HCT116 (cell line): Measurements from ENCODE around the gene FGFR3. TPM values are rescaled to one million over a fixed set of nuclear protein-coding genes. Genes with fewer than 3 reads are reported as not detected.

Experiments used
- ATAC-seq: fragments of 200-7000 bp; cut with Tn5 transposase; 2 replicates; pipeline ENCODE4 v1.9.1; 2020; ENCODE audit warnings: mild to moderate bottlenecking, moderate library complexity
- BruUV-seq: library from RNA; stranded (reverse); fragments of 400-500 nt; replicated peaks from 2 replicates; lab custom pipeline; 2021; lab: Mats Ljungman, UMichigan
- CTCF ChIA-PET: fragments of 300-600 bp; sonication (Branson Sonifier 250); formaldehyde crosslinking; loops from one replicate; lab custom pipeline; 2021; ENCODE audit warnings: antibody characterized with exemption; lab: Charles Lee
- POLR2A ChIA-PET: fragments of 300-600, 350-600 bp; sonication (Branson Sonifier 250); formaldehyde crosslinking; loops from one replicate; lab custom pipeline; 2021; ENCODE audit warnings: antibody characterized with exemption; lab: Charles Lee
- RAD21 ChIA-PET, 2 experiments: fragments of 300-600 bp; sonication (Branson Sonifier 250); formaldehyde crosslinking; loops; one replicate each; lab custom pipeline; 2023; ENCODE audit warnings: low total read pairs in 2 of 2; ENCODE audit not compliant: uncharacterized antibody in 2 of 2, unreplicated experiment in 2 of 2, low non-redundant PET in 1 of 2; lab: Charles Lee
- DNase-seq: peaks from one replicate; pipeline ENCODE4 v3.0.0-alpha.2; 2010; ENCODE audit warnings: low read depth, low spot score
- H2AFZ ChIP-seq: fragments of 200-600 bp; shearing (Covaris generic), sonication (generic); 2 replicates; pipeline ENCODE4 v1.6.1; 2017; ENCODE audit warnings: low read depth, mixed run types, mixed read lengths, antibody characterized with exemption, low read length; ENCODE audit not compliant: poor library complexity, severe bottlenecking
- H3K27ac ChIP-seq: 2 replicates; pipeline ENCODE4 v1.5.1; 2012; ENCODE audit warnings: low read depth, low read length
- H3K27me3 ChIP-seq: fragments of 200-600 bp; sonication (generic); 2 replicates; pipeline ENCODE4 v1.6.1; 2016; ENCODE audit warnings: mixed run types, low read length, mixed read lengths; ENCODE audit not compliant: insufficient read depth
- H3K36me3 ChIP-seq, 2 experiments: fragments of 200-500 bp in 1 of 2; fragments of 200-600 bp in 1 of 2; sonication (Bioruptor generic) in 1 of 2; sonication (generic) in 1 of 2; 2 replicates each; pipeline versions ENCODE4 v1.5.1 to v1.6.1; 2014 to 2016; ENCODE audit warnings: low read length in 2 of 2, inconsistent platforms in 1 of 2, mixed read lengths in 1 of 2, mixed run types in 1 of 2; ENCODE audit not compliant: insufficient read depth in 2 of 2, control insufficient read depth in 1 of 2
- H3K4me1 ChIP-seq, 2 experiments: fragments of 200-600 bp in 1 of 2; sonication (generic) in 1 of 2; 2 replicates each; pipeline versions ENCODE4 v1.5.1 to v1.6.1; 2012 to 2017; ENCODE audit warnings: low read length in 2 of 2, inconsistent platforms in 1 of 2, mild to moderate bottlenecking in 1 of 2, mixed read lengths in 1 of 2, mixed run types in 1 of 2, moderate library complexity in 1 of 2; ENCODE audit not compliant: insufficient read depth in 2 of 2, control insufficient read depth in 1 of 2
- H3K4me2 ChIP-seq: fragments of 200-600 bp; sonication (generic); 2 replicates; pipeline ENCODE4 v1.6.1; 2017; ENCODE audit warnings: mixed run types, low read length, mixed read lengths
- H3K4me3 ChIP-seq, 2 experiments: fragments of 200-600 bp in 1 of 2; sonication (generic) in 1 of 2; replicated peaks in 1 of 2; 2 replicates each; pipeline ENCODE4 v1.5.1; 2011 to 2016; ENCODE audit warnings: low read length in 2 of 2, control low read depth in 1 of 2, low read depth in 1 of 2, mild to moderate bottlenecking in 1 of 2, mixed read lengths in 1 of 2, mixed run types in 1 of 2
- H3K79me2 ChIP-seq: fragments of 200-600 bp; sonication (generic); 2 replicates; pipeline ENCODE4 v1.6.1; 2017; ENCODE audit warnings: mild to moderate bottlenecking, mixed run types, low read length, moderate library complexity, mixed read lengths; ENCODE audit not compliant: insufficient read depth
- H3K9ac ChIP-seq: fragments of 200-600 bp; sonication (generic); 2 replicates; pipeline ENCODE4 v1.6.1; 2016; ENCODE audit warnings: low read length, mixed read lengths
- H3K9me2 ChIP-seq: fragments of 200-600 bp; sonication (generic), shearing (Covaris generic); 2 replicates; pipeline ENCODE4 v1.6.1; 2017; ENCODE audit warnings: mixed run types, mild to moderate bottlenecking, moderate library complexity; ENCODE audit not compliant: insufficient read depth
- H3K9me3 ChIP-seq, 2 experiments: fragments of 200-500 bp in 1 of 2; fragments of 200-600 bp in 1 of 2; sonication (Bioruptor generic) in 1 of 2; sonication (generic) in 1 of 2; 2 replicates each; pipeline ENCODE4 v1.6.1; 2014 to 2017; ENCODE audit warnings: low read length in 2 of 2, mixed read lengths in 2 of 2, inconsistent platforms in 1 of 2, low read depth in 1 of 2, mild to moderate bottlenecking in 1 of 2, mixed run types in 1 of 2, moderate library complexity in 1 of 2; ENCODE audit not compliant: control insufficient read depth in 1 of 2, insufficient read depth in 1 of 2
- H4K20me1 ChIP-seq: fragments of 200-600 bp; sonication (generic), shearing (Covaris generic); 2 replicates; pipeline ENCODE4 v1.6.1; 2017; ENCODE audit warnings: mixed run types, mild to moderate bottlenecking, moderate library complexity; ENCODE audit not compliant: insufficient read depth
- CBX3 ChIP-seq: IDR thresholded peaks from 2 replicates; pipeline ENCODE4 v1.6.1; 2012; ENCODE audit warnings: low read depth
- CEBPB ChIP-seq: IDR thresholded peaks from 2 replicates; pipeline ENCODE4 v1.6.1; 2012; ENCODE audit warnings: low read depth
- CTCF ChIP-seq, 3 experiments: fragments of 200-600 bp in 1 of 3; sonication (generic) in 1 of 3; IDR thresholded peaks in 2 of 3; conservative IDR thresholded peaks in 1 of 3; 2 replicates each; pipeline ENCODE4 v1.5.1; 2012 to 2017; ENCODE audit warnings: low read depth in 2 of 3, low read length in 2 of 3, antibody characterized with exemption in 1 of 3, borderline replicate concordance in 1 of 3, control low read depth in 1 of 3, mild to moderate bottlenecking in 1 of 3, mixed read lengths in 1 of 3, mixed run types in 1 of 3, moderate library complexity in 1 of 3; ENCODE audit not compliant: insufficient read depth in 1 of 3
- EGR1 ChIP-seq: IDR thresholded peaks from 2 replicates; pipeline ENCODE4 v1.6.1; 2012; ENCODE audit warnings: low read depth
- EZH2phosphoT487 ChIP-seq: fragments of 200-600 bp; IDR thresholded peaks from 2 replicates; pipeline ENCODE4 v1.6.1; 2018; ENCODE audit warnings: antibody characterized with exemption, borderline replicate concordance
- FOSL1 ChIP-seq: IDR thresholded peaks from 2 replicates; pipeline ENCODE4 v1.6.1; 2012; ENCODE audit warnings: low read depth
- JUND ChIP-seq: IDR thresholded peaks from 2 replicates; pipeline ENCODE4 v1.6.1; 2012
- POLR2A ChIP-seq: IDR thresholded peaks from 2 replicates; pipeline ENCODE4 v1.7.0; 2011; ENCODE audit warnings: borderline replicate concordance; ENCODE audit not compliant: insufficient read depth, insufficient read length; ENCODE audit errors: extremely low read depth
- POLR2AphosphoS5 ChIP-seq: IDR thresholded peaks from 2 replicates; pipeline ENCODE4 v1.6.1; 2011; ENCODE audit warnings: mild to moderate bottlenecking, low read depth, low read length, moderate library complexity
- SIN3A ChIP-seq: IDR thresholded peaks from 2 replicates; pipeline ENCODE4 v1.6.1; 2012; ENCODE audit warnings: low read depth
- SP1 ChIP-seq: IDR thresholded peaks from 2 replicates; pipeline ENCODE4 v1.6.1; 2012; ENCODE audit warnings: low read depth
- SRF ChIP-seq: IDR thresholded peaks from 2 replicates; pipeline ENCODE4 v1.6.1; 2012; ENCODE audit warnings: low read depth
- TCF7L2 ChIP-seq: IDR thresholded peaks from 2 replicates; pipeline ENCODE4 v1.7.0; 2011; ENCODE audit warnings: borderline replicate concordance, inconsistent platforms; ENCODE audit not compliant: insufficient read depth, insufficient read length; ENCODE audit errors: extremely low read depth
- YY1 ChIP-seq: IDR thresholded peaks from 2 replicates; pipeline ENCODE4 v1.6.1; 2011; ENCODE audit warnings: low read length, low read depth, moderate library complexity, mild to moderate bottlenecking; ENCODE audit not compliant: insufficient replicate concordance; ENCODE audit errors: extremely low read depth
- ZBTB33 ChIP-seq: IDR thresholded peaks from 2 replicates; pipeline ENCODE4 v1.6.1; 2011; ENCODE audit warnings: mild to moderate bottlenecking, low read length, moderate library complexity; ENCODE audit not compliant: insufficient replicate concordance; ENCODE audit errors: extremely low read depth
- ZFX ChIP-seq: fragments of 450-650 bp; IDR thresholded peaks from 2 replicates; pipeline ENCODE4 v1.6.1; 2017
- intact Hi-C: fragments of 100-400 bp; cut with micrococcal nuclease; formaldehyde crosslinking; loops from 2 replicates; pipeline ENCODE4 v1.10.0; 2022
- total RNA-seq: library from RNA; stranded (reverse); gene quantifications from one replicate; pipeline ENCODE4 v1.2.1, GENCODE V29; 2021; ENCODE audit not compliant: unreplicated experiment

FGFR3 gene
- total RNA-seq, 1 experiment from 2014 or later: 31.7 TPM

- Histone ChIP-seq H3K9me2 (no peaks in the 10 kb centered on the region), H3K4me3 (no peak overlapping the region), H3K79me2 (no peaks in the 10 kb centered on the region), H4K20me1 (no peaks in the 10 kb centered on the region), H3K27ac (no peak overlapping the region; the same call in 1 of the 2 replicates), H3K27me3 (no peaks in the 10 kb centered on the region), H3K9me3 (no peaks in the 10 kb centered on the region), H3K4me2 (no peak overlapping the region), H3K4me1 (peaks cover 0 to 15% of the 10 kb centered on the region in 2 experiments; a peak in 1 of 4 replicates), H2AFZ (no peak overlapping the region), H3K36me3 (no peaks in the 10 kb centered on the region), H3K9ac (no peak overlapping the region)
- intact Hi-C loops: no loop called here
- POLR2A ChIA-PET: no interaction called here
- CTCF ChIA-PET: no interaction called here
- no peak for TF ChIP-seq SIN3A
- ATAC-seq (no peak), DNase-seq (no peak)
- RAD21 ChIA-PET: no interaction called here
- no TSS peak for BruUV-seq
Measured at GRCh38 chr4:1753294-1753696, 39.8 kb upstream of the FGFR3 start.

GRCh38 chr4:1753697-1754311, 39.3 kb upstream of the FGFR3 start:
- Histone ChIP-seq H3K9ac (no peak overlapping the region), H4K20me1 (no peaks in the 10 kb centered on the region), H3K79me2 (no peaks in the 10 kb centered on the region), H3K36me3 (no peaks in the 10 kb centered on the region), H3K9me3 (no peaks in the 10 kb centered on the region), H3K4me2 (no peak overlapping the region), H2AFZ (no peak overlapping the region), H3K27me3 (no peaks in the 10 kb centered on the region), H3K27ac (no peak overlapping the region; the same call in 1 of the 2 replicates)
- intact Hi-C loops: no loop called here
- no peak for DNase-seq
- TF ChIP-seq CTCF (IDR thresholded peaks at IDR 0.05 in 2 of 3, conservative IDR thresholded peaks at IDR 0.05 in 1 of 3; ENCODE audit: borderline replicate concordance in 1 of 3, insufficient read depth in 1 of 3, low read depth in 2 of 3, low read length in 2 of 3): no peak
- TF ChIP-seq SRF: no peak
- no peak for TF ChIP-seq ZBTB33
- TF ChIP-seq POLR2A: no peak
- no peak for TF ChIP-seq YY1
- no peak for TF ChIP-seq EZH2phosphoT487
- no peak for TF ChIP-seq FOSL1
- TF ChIP-seq JUND: no peak
- no peak for TF ChIP-seq SP1
- TF ChIP-seq TCF7L2: no peak
- TF ChIP-seq CBX3: no peak
- no peak for TF ChIP-seq SIN3A
- no peak for TF ChIP-seq POLR2AphosphoS5
- TF ChIP-seq EGR1: no peak
- TF ChIP-seq ZFX: no peak
- TF ChIP-seq CEBPB: no peak
- TF ChIP-seq, all 23 proteins: peak for 0
- ChIA-PET CTCF (interaction anchor here (1.3 kb wide), 1 partner anchor 14 kb away, joined by 4 read pairs; no protein-coding TSS in a partner anchor), RAD21 (no interaction called here), POLR2A (no interaction called here)
- no TSS peak for BruUV-seq
- no peak for ATAC-seq
- Histone ChIP-seq H3K9me2 (no peaks in the 10 kb centered on the region), H3K4me3 (no peak overlapping the region), H3K4me1 (peaks cover 0 to 11% of the 10 kb centered on the region in 2 experiments; a peak in 1 of 4 replicates)
